Lower leg skin (tissue), 3 donors: ENCODE measurements around the gene NR6A1.

Experiments
- POLR2A ChIP-seq, 2 donors: fragments of 450-650 bp; IDR thresholded peaks; one replicate each; pipeline ENCODE4 v1.6.1; 2016 to 2017; ENCODE audit warnings: antibody characterized with exemption in 2 of 2, mild to moderate bottlenecking in 1 of 2, moderate library complexity in 1 of 2
- TF ChIP-seq, protein P1 (sequence below), 3 donors: fragments of 450-650 bp; IDR thresholded peaks; one replicate each; pipeline ENCODE4 v1.5.1; 2016; ENCODE audit warnings: antibody characterized with exemption in 3 of 3, mild to moderate bottlenecking in 3 of 3, moderate library complexity in 2 of 3

DNA sequence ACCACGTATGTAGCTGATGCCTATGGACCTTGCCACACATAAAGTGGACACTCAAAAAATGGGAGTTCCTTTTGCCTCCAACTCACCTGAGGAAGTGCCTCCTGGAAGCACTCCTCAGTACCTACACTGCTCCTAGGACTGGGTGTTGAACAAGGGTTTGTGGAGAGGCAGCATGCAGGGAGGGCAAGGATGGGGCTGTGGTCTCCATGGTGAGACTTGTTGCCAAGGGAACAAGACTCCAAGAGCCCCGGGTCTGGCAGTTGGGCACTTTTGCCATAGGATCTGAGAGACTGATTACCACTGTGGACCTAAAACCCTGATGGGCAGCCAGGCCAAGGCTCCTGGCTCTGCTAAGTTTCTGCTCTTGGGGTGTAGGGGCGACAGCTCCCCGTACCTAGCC lies 257.0 kb downstream of the NR6A1 start:
- TF ChIP-seq, protein P1, sequence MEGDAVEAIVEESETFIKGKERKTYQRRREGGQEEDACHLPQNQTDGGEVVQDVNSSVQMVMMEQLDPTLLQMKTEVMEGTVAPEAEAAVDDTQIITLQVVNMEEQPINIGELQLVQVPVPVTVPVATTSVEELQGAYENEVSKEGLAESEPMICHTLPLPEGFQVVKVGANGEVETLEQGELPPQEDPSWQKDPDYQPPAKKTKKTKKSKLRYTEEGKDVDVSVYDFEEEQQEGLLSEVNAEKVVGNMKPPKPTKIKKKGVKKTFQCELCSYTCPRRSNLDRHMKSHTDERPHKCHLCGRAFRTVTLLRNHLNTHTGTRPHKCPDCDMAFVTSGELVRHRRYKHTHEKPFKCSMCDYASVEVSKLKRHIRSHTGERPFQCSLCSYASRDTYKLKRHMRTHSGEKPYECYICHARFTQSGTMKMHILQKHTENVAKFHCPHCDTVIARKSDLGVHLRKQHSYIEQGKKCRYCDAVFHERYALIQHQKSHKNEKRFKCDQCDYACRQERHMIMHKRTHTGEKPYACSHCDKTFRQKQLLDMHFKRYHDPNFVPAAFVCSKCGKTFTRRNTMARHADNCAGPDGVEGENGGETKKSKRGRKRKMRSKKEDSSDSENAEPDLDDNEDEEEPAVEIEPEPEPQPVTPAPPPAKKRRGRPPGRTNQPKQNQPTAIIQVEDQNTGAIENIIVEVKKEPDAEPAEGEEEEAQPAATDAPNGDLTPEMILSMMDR (IDR thresholded peaks at IDR 0.05): no peak
- TF ChIP-seq POLR2A (IDR thresholded peaks at IDR 0.05): no peak
